ENCODE results near the gene SMIM20.

Gene SMIM20

DNA sequence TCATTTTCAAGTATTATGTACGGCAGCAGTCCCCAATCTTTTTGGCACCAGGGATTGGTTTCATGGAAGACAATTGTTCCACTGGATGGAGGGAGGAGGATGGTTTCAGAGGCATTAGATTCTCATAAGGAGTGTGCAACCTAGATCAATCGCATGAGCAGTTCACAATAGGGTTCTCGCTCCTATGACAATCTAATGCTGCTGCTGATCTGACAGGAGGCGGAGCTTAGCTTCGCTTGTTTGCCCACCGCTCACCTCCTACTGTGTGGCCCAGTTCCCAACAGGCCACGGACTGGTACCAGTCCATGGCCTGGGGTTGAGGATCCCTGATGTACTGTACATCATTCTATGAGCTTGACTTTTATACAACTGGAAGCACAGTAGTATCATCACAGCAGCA, 48.4 kb downstream of the SMIM20 start:
- no peak for DNase-seq

DNA sequence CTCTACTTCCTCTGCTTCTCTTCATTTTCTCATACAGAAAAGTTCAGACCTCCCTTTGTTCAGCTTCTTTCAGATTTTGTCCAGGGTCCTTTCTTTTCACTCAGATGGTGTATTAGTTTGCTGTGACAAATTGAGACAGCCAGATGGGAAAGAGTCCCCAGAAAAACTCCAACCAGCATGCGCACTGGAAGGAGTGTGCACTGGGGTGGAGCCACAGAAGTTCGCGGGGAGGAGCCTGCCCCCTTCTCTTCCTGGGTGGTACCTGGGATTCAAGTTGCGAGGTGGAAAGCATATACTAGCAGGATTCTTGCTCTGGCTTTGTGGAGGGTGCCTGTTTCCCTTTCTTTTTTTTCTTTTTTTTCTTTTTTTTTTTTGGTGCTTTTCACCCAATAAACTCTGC, 51.6 kb downstream of the SMIM20 start:
- no peak for DNase-seq

- no peak for DNase-seq
Observed at GRCh38 chr4:25966171-25966570, 52.2 kb downstream of the SMIM20 start.

- no peak for DNase-seq
Observed at GRCh38 chr4:25969374-25970155, 55.5 kb downstream of the SMIM20 start.

GRCh38 chr4:25970226-25970675, 56.2 kb downstream of the SMIM20 start:
- no peak for DNase-seq

DNA sequence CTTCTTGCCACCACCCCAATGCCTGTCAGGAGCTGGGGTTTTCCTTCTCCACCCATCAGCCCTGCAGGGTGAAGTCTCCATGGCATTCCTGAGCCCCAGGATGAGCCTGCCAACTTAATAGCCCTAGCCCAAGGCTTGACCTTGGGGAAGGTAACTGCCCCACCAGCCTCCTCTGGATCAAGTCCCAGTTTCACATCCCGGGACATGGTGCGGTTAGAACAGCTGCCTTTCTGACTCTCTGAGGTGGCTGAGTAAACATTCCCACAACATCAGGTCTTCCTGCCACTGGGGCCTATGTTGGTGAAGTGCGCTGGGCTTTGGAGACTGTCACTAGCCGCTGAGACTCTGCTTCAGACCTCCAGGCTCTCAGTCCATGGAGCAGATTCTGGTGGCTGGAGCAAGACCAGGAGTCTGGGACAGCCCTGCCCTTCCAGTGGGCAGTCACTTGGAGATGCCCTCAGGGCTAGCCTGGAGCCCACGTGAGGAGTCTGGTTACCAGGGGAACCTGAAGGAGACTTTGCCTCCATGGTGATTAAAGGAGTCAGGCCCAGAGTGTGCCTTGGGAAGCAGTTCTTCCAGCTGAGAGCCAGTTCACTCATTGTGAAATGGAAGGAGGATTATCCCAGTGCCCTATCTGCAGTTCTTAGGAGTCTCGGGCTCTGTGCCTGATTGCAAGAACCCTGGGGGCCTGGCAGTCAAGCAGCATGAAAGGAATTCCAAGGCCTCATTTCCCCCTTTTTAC, 56.8 kb downstream of the SMIM20 start:
- DNase-seq, result no peak

- DNase-seq, result no peak
Observed at GRCh38 chr4:25972366-25972765, 58.3 kb downstream of the SMIM20 start.

DNA sequence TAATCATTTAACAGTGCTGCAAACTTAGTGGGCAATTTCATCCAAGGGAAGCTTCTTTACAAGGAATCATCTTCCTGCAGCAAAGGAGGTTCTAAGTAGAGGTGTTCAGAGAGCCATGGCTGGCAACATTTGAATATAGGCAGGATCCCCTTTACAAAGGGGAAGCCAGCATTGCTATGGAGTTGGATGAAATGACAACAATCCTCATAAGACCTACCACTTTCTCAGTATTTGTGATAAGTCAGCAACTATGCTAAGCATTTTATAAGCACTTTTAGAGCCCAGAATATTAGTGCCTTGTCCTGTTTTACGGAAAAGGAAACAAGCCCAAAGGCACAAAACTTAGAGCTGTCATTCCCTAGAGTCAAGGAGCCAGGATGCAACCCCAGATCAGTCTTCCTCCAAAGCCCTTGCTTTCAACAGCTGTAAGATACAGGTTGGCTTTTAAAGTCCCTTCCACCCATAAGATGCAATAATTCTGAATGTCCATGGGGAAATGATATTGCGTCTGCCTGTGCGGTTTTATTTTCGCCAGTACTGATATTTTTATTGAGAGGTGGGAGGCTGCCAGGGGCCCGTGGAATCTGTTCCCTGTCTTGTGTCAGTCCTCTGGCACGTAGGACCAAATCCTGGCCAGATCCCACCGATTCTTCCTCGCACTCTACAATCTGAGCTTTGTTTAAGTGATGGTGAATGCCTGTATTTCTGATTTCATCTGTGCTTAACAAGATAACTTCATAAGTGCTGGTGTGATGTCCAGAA, 59.1 kb downstream of the SMIM20 start:
- no peak for DNase-seq

- no peak for DNase-seq
Observed at GRCh38 chr4:25976780-25977179, 62.8 kb downstream of the SMIM20 start.

GRCh38 chr4:25977397-25978170, 63.6 kb downstream of the SMIM20 start:
- no peak for DNase-seq

DNA sequence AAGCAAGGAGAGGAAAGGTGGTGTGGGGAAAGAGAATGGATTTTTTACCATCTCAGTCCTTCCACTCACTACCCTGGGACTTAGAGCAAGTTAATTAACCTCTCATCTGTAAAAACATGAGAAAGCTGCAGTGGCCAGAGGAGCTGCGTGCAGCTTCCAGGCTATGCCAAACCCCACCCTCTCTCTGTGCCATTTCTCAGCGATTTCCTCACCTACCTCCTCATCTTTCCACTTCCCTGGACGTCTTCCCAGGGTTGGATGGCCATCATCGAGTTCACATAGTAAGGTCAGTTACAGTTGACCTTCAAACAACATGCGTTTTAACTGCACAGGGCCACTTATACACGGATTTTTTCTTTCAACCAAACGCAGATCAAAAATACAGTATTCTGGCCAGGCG, 64.3 kb downstream of the SMIM20 start:
- DNase-seq, result no peak
